K562 (cell line): ENCODE results near the gene IGSF9. TPM values are rescaled to one million over a fixed set of nuclear protein-coding genes. Genes with fewer than 3 reads are reported as not detected.

Experiments
- ATAC-seq: fragments of 200-7000 bp; cut with Tn5 transposase; 3 replicates; pipeline ENCODE4 v1.9.1; 2020; ENCODE audit warnings: moderate library complexity
- BruUV-seq: library from RNA; stranded (reverse); fragments of 400-500 nt; replicated peaks from 2 replicates; lab custom pipeline; 2021; lab: Mats Ljungman, UMichigan
- CTCF ChIA-PET: fragments of 300-600 bp; formaldehyde crosslinking; extraction: SDS; loops from one replicate; lab custom pipeline; 2021; ENCODE audit warnings: low intra/inter-chr PET ratio; lab: Yijun Ruan, JAX
- POLR2A ChIA-PET: fragments of 300-600, 350-650 bp; sonication (Branson Sonifier 250); formaldehyde crosslinking; extraction: SDS; loops from one replicate; lab custom pipeline; 2021; ENCODE audit warnings: antibody characterized with exemption, inconsistent platforms; lab: Yijun Ruan, JAX
- DNase-seq, 4 experiments: peaks; one replicate each; pipeline versions ENCODE4 v3.0.0 to v3.0.0-alpha.2; 2011 to 2018; ENCODE audit warnings: low spot score in 3 of 4, mixed read lengths in 3 of 4; ENCODE audit errors: extremely low read depth in 1 of 4
- FAIRE-seq: peaks from 2 replicates; lab custom pipeline; 2011; peaks lifted over from hg19 to GRCh38; lab: Jason Lieb, UNC
- H2AFZ ChIP-seq: 2 replicates; pipeline ENCODE4 v1.6.0; 2011; ENCODE audit warnings: low read depth, low read length, control low read depth, inconsistent platforms
- H3K27ac ChIP-seq: fragments of 200-600 bp; 3 replicates; pipeline ENCODE4 v1.8.0; 2011; ENCODE audit warnings: low read depth, mild to moderate bottlenecking, control low read depth, inconsistent platforms, low read length, moderate library complexity, mixed read lengths; ENCODE audit errors: extremely low read depth
- H3K27me3 ChIP-seq, 2 experiments: fragments of 300-600 bp in 1 of 2; 2 replicates in 1 of 2; 3 replicates in 1 of 2; pipeline versions ENCODE4 v1.6.0 to v1.8.0; 2011; ENCODE audit warnings: inconsistent platforms in 2 of 2, low read length in 2 of 2, mild to moderate bottlenecking in 1 of 2, mixed read lengths in 1 of 2, moderate library complexity in 1 of 2; ENCODE audit not compliant: control insufficient read depth in 2 of 2, insufficient read depth in 2 of 2
- H3K36me3 ChIP-seq: fragments of 300-600 bp; 3 replicates; pipeline ENCODE4 v1.8.0; 2011; ENCODE audit warnings: mild to moderate bottlenecking, low read length, inconsistent platforms; ENCODE audit not compliant: control insufficient read depth, insufficient read depth
- H3K4me1 ChIP-seq, 2 experiments: fragments of 200-600 bp in 1 of 2; replicated peaks in 1 of 2; 2 replicates in 1 of 2; 3 replicates in 1 of 2; pipeline versions ENCODE4 v1.5.1 to v1.8.0; 2011; ENCODE audit warnings: inconsistent platforms in 2 of 2, low read length in 2 of 2, mild to moderate bottlenecking in 1 of 2, mixed read lengths in 1 of 2, moderate library complexity in 1 of 2; ENCODE audit not compliant: control insufficient read depth in 2 of 2, insufficient read depth in 2 of 2
- H3K4me2 ChIP-seq: 2 replicates; pipeline ENCODE4 v1.6.1; 2011; ENCODE audit warnings: low read length, control low read depth, inconsistent platforms, mixed read lengths; ENCODE audit not compliant: insufficient read depth
- H3K4me3 ChIP-seq: fragments of 200-600 bp; sonication (generic), shearing (Covaris generic); 2 replicates; pipeline ENCODE4 v1.5.1; 2016; ENCODE audit warnings: control low read depth, inconsistent platforms
- H3K79me2 ChIP-seq: fragments of 200-600 bp; 3 replicates; pipeline ENCODE4 v1.8.0; 2011; ENCODE audit warnings: low read length, inconsistent platforms; ENCODE audit not compliant: control insufficient read depth, insufficient read depth
- H3K9ac ChIP-seq, 2 experiments: 2 replicates each; pipeline versions ENCODE4 v1.6.0 to v1.6.1; 2011; ENCODE audit warnings: low read depth in 2 of 2, low read length in 2 of 2, control low read depth in 1 of 2, inconsistent platforms in 1 of 2, mild to moderate bottlenecking in 1 of 2, mixed read lengths in 1 of 2; ENCODE audit not compliant: insufficient read depth in 1 of 2
- H3K9me1 ChIP-seq: one replicate; pipeline ENCODE4 v1.6.0; 2011; ENCODE audit warnings: inconsistent platforms, mild to moderate bottlenecking, low read length, moderate library complexity; ENCODE audit not compliant: control insufficient read depth, insufficient read depth
- H3K9me3 ChIP-seq: replicated peaks from 2 replicates; pipeline ENCODE4 v1.5.1; 2011; ENCODE audit warnings: low read depth, low read length, inconsistent platforms; ENCODE audit not compliant: control insufficient read depth, insufficient read depth
- H4K20me1 ChIP-seq: replicated peaks from 2 replicates; pipeline ENCODE4 v1.6.1; 2011; ENCODE audit warnings: low read length, inconsistent platforms, mixed read lengths; ENCODE audit not compliant: control insufficient read depth, insufficient read depth
- E2F4 ChIP-seq: sonication (generic); formaldehyde crosslinking; IDR thresholded peaks from 2 replicates; pipeline ENCODE4 v1.8.0; 2022; ENCODE audit warnings: mild to moderate bottlenecking, low read depth, missing genetic modification reagents
- HBP1 ChIP-seq: fragments of 450-650 bp; formaldehyde crosslinking; IDR thresholded peaks from 2 replicates; pipeline ENCODE4 v1.4.0; 2022; ENCODE audit warnings: missing genetic modification characterization
- POLR2AphosphoS2 ChIP-seq: IDR thresholded peaks from 2 replicates; pipeline ENCODE4 v1.6.1; 2012; ENCODE audit warnings: low read length, improper control_type of control experiment
- SREBF2 ChIP-seq: sonication (generic); formaldehyde crosslinking; IDR thresholded peaks from 2 replicates; pipeline ENCODE4 v1.4.0; 2020; ENCODE audit warnings: mild to moderate bottlenecking, missing genetic modification reagents
- STAT5A ChIP-seq: IDR thresholded peaks from 2 replicates; pipeline ENCODE4 v1.6.1; 2012; ENCODE audit warnings: low read length, inconsistent platforms, borderline replicate concordance
- TAF7 ChIP-seq: fragments of 450-650 bp; IDR thresholded peaks from 2 replicates; pipeline ENCODE4 v1.6.1; 2016; ENCODE audit warnings: missing genetic modification characterization, missing compliant biosample characterization
- TCF7L2 ChIP-seq: fragments of 150-350 bp; IDR thresholded peaks from 2 replicates; pipeline ENCODE4 v1.6.1; 2016; ENCODE audit warnings: low read depth, mild to moderate bottlenecking, low read length, moderate library complexity
- TEAD1 ChIP-seq, 2 experiments: fragments of 450-650 bp in 1 of 2; sonication (generic) in 1 of 2; formaldehyde crosslinking; IDR thresholded peaks; 2 replicates each; pipeline versions ENCODE4 v1.4.0 to v1.8.0; 2020 to 2022; ENCODE audit warnings: mild to moderate bottlenecking in 2 of 2, missing genetic modification reagents in 1 of 2
- USF2 ChIP-seq: sonication (generic); formaldehyde crosslinking; IDR thresholded peaks from 2 replicates; pipeline ENCODE4 v1.5.0; 2020; ENCODE audit warnings: missing genetic modification reagents
- ZNF140 ChIP-seq: fragments of 250-450 bp; sonication (Bioruptor Pico); IDR thresholded peaks from 2 replicates; pipeline ENCODE4 v1.8.0; 2021; ENCODE audit warnings: moderate library complexity, mild to moderate bottlenecking, inconsistent platforms
- ZNF407 ChIP-seq: fragments of 450-650 bp; IDR thresholded peaks from 2 replicates; pipeline ENCODE4 v1.6.1; 2016; ENCODE audit warnings: low read depth
- WGBS: fragments of 100-300 bp; shearing (Covaris generic); methylation state at CpG from one replicate; pipeline ENCODE4 v1.1.6; 2016; ENCODE audit warnings: low coverage, mixed read lengths; ENCODE audit not compliant: insufficient coverage; ENCODE audit errors: missing lambda C conversion rate; 5-methylcytosine and 5-hydroxymethylcytosine counted together
- in situ Hi-C: fragments of 300-500 bp; cut with MboI; formaldehyde crosslinking; loops from 4 replicates; pipeline ENCODE4 v1.15.0; 2018; ENCODE audit warnings: inconsistent platforms, mixed read lengths
- intact Hi-C: fragments of 100-400 bp; cut with micrococcal nuclease; formaldehyde crosslinking; loops from 2 replicates; pipeline ENCODE4 v1.14.2; 2022
- polyA plus RNA-seq, 8 experiments: library from polyadenylated mRNA; depleted of rRNA in 4 of 8; stranded (reverse) in 5 of 8; unstranded in 3 of 8; fragments of >200 nt; fragmentation: Nextera tagmentation in 2 of 8; fragmentation: Illumina TruSeq in 1 of 8; extraction: Ambion mirVana in 2 of 8; extraction: Trizol in 1 of 8; gene quantifications; 2 replicates each; pipeline versions ENCODE4 v1.2.1 to v1.2.3, GENCODE V29; 2011 to 2014; ENCODE audit warnings: inconsistent platforms in 1 of 8, missing spikeins in 1 of 8
- total RNA-seq, 7 experiments: library from RNA; depleted of rRNA in 6 of 7; stranded (reverse); fragments of >200 nt in 6 of 7; fragmentation: Illumina TruSeq in 2 of 7; extraction: Trizol in 2 of 7; gene quantifications; 2 replicates each; pipeline versions ENCODE4 v1.2.1 to v1.2.3, GENCODE V29; 2011 to 2021; ENCODE audit warnings: low replicate concordance in 1 of 7

The IGSF9 gene
- total and polyA plus RNA-seq, 9 of the 15 experiments (the other 6 are each of a cell fraction or from before 2014, with no cell fraction given) = 0.03 to 0.29 (median 0.07) TPM; not detected in 1

GRCh38 chr1:159939678-159940002 is 5.8 kb downstream of the IGSF9 start:
- Histone ChIP-seq H3K4me1 (peaks cover 4 to 15% of the 10 kb centered on the region in 2 experiments; a peak in 4 of 5 replicates), H3K4me3 (no peak overlapping the region), H3K27me3 (peaks cover 4 to 56% of the 10 kb centered on the region in 2 experiments), H3K36me3 (no peaks in the 10 kb centered on the region), H3K27ac (no peak overlapping the region), H4K20me1 (peaks cover 7% of the 10 kb centered on the region; the same call in 1 of the 2 replicates), H3K4me2 (no peak overlapping the region), H3K9me1 (no peaks in the 10 kb centered on the region), H3K9ac (no peak overlapping the region), H3K79me2 (no peaks in the 10 kb centered on the region), H2AFZ (no peak overlapping the region), H3K9me3 (no peaks in the 10 kb centered on the region)
- 13% methylated on average over 2 of the region's 3 CpGs for WGBS
- DNase-seq = no peak
- no peak for ATAC-seq
- ChIA-PET POLR2A (interaction anchor here (0.6 to 1.5 kb wide), 3 partner anchors 18 to 158 kb away, joined by 3 to 5 read pairs (median 3); no protein-coding TSS in a partner anchor), CTCF (interaction anchor here (6.5 kb wide), 1 partner anchor 67 kb away, joined by 75 read pairs; no protein-coding TSS in a partner anchor)
- no peak for FAIRE-seq
- intact Hi-C loops (loop anchor here (5.0 kb wide), 2 partner anchors 142 to 143 kb away; partner anchors contain the start of gene KCNJ9), in situ Hi-C loops (loop anchor here (5.0 kb wide), 1 partner anchor 68 kb away; no protein-coding TSS in a partner anchor)
- BruUV-seq = no TSS peak
- no peak for TF ChIP-seq TCF7L2
- TF ChIP-seq SREBF2 (CRISPR knock-in tag) = no peak
- no peak for TF ChIP-seq TAF7 (tag)
- TF ChIP-seq STAT5A = no peak
- TF ChIP-seq USF2 (CRISPR knock-in tag) = no peak
- TF ChIP-seq POLR2AphosphoS2 = no peak
- TF ChIP-seq HBP1 (CRISPR knock-in tag) = no peak
- no peak for TF ChIP-seq TEAD1 (CRISPR knock-in tag; IDR thresholded peaks at IDR 0.05)
- TF ChIP-seq ZNF407 = no peak
- no peak for TF ChIP-seq E2F4 (CRISPR knock-in tag)
- no peak for TF ChIP-seq ZNF140 (CRISPR knock-in tag)
